HepG2 (cell line): ENCODE data around the gene EIF3A. TPM values are rescaled to one million over a fixed set of nuclear protein-coding genes. Genes with fewer than 3 reads are reported as not detected.

Experiments used
- ATAC-seq: fragments of 200-7000 bp; cut with Tn5 transposase; 3 replicates; pipeline ENCODE4 v1.9.1; 2020; ENCODE audit warnings: mild to moderate bottlenecking, moderate library complexity
- BruUV-seq: library from RNA; stranded (reverse); fragments of 400-500 nt; replicated peaks from 2 replicates; lab custom pipeline; 2021; lab: Mats Ljungman, UMichigan
- CTCF ChIA-PET: fragments of 300-600 bp; formaldehyde crosslinking; extraction: SDS; loops from one replicate; lab custom pipeline; 2021; ENCODE audit warnings: low total read pairs, inconsistent platforms, low intra/inter-chr PET ratio; lab: Yijun Ruan, JAX
- POLR2A ChIA-PET: fragments of 350-600 bp; sonication (Branson Sonifier 250); formaldehyde crosslinking; loops from one replicate; lab custom pipeline; 2020; ENCODE audit warnings: antibody characterized with exemption, inconsistent platforms; lab: Yijun Ruan, JAX
- DNase-seq: peaks from one replicate; pipeline ENCODE4 v3.0.0-alpha.2; 2015; ENCODE audit warnings: low spot score
- FAIRE-seq: peaks from 3 replicates; lab custom pipeline; 2011; peaks lifted over from hg19 to GRCh38; lab: Jason Lieb, UNC
- H2AFZ ChIP-seq: one replicate; pipeline ENCODE4 v1.6.1; 2011; ENCODE audit warnings: low read length, inconsistent platforms
- H3K27ac ChIP-seq: fragments of 300-600 bp; 3 replicates; pipeline ENCODE4 v1.8.0; 2011; ENCODE audit warnings: mixed run types, mild to moderate bottlenecking, mixed read lengths, low read length, inconsistent platforms; ENCODE audit not compliant: insufficient read depth; ENCODE audit errors: extremely low read length
- H3K27me3 ChIP-seq, 2 experiments: fragments of 200-600 bp in 1 of 2; 2 replicates in 1 of 2; 3 replicates in 1 of 2; pipeline versions ENCODE4 v1.6.0 to v1.8.0; 2011; ENCODE audit warnings: low read length in 2 of 2, mild to moderate bottlenecking in 2 of 2, moderate library complexity in 2 of 2, inconsistent platforms in 1 of 2; ENCODE audit not compliant: insufficient read depth in 2 of 2, control insufficient read depth in 1 of 2
- H3K36me3 ChIP-seq, 2 experiments: fragments of 200-600 bp in 1 of 2; replicated peaks in 1 of 2; 2 replicates in 1 of 2; 3 replicates in 1 of 2; pipeline versions ENCODE4 v1.5.1 to v1.8.0; 2011; ENCODE audit warnings: low read length in 2 of 2, inconsistent platforms in 1 of 2; ENCODE audit not compliant: insufficient read depth in 2 of 2, control insufficient read depth in 1 of 2
- H3K4me1 ChIP-seq: 2 replicates; pipeline ENCODE4 v1.5.1; 2012; ENCODE audit warnings: low read length, inconsistent platforms; ENCODE audit not compliant: insufficient read depth
- H3K4me2 ChIP-seq: 2 replicates; pipeline ENCODE4 v1.6.0; 2011; ENCODE audit warnings: low read depth, low read length, inconsistent platforms
- H3K4me3 ChIP-seq, 3 experiments: fragments of 200-600 bp in 1 of 3; sonication (generic), shearing (Covaris generic) in 1 of 3; replicated peaks in 1 of 3; 2 replicates each; pipeline ENCODE4 v1.5.1; 2011 to 2016; ENCODE audit warnings: low read length in 3 of 3, inconsistent platforms in 2 of 3, low read depth in 2 of 3, mild to moderate bottlenecking in 2 of 3, control low read depth in 1 of 3, mixed read lengths in 1 of 3; ENCODE audit not compliant: insufficient read depth in 1 of 3
- H3K79me2 ChIP-seq: one replicate; pipeline ENCODE4 v1.6.1; 2011; ENCODE audit warnings: low read length, inconsistent platforms; ENCODE audit not compliant: insufficient read depth
- H3K9ac ChIP-seq: 2 replicates; pipeline ENCODE4 v1.6.0; 2011; ENCODE audit warnings: mild to moderate bottlenecking, low read depth, low read length, inconsistent platforms; ENCODE audit not compliant: insufficient read depth
- H3K9me3 ChIP-seq: 2 replicates; pipeline ENCODE4 v1.5.1; 2012; ENCODE audit warnings: mild to moderate bottlenecking, low read length
- H4K20me1 ChIP-seq: 2 replicates; pipeline ENCODE4 v1.6.0; 2011; ENCODE audit warnings: inconsistent platforms, mild to moderate bottlenecking, low read length, moderate library complexity; ENCODE audit not compliant: insufficient read depth
- DNMT3B ChIP-seq: conservative IDR thresholded peaks from 2 replicates; pipeline ENCODE4 v1.6.1; 2016; ENCODE audit warnings: missing biosample characterization, control low read depth
- FIP1L1 ChIP-seq: fragments of 200-400 bp; formaldehyde crosslinking; IDR thresholded peaks from 2 replicates; pipeline ENCODE4 v1.6.1; 2018; ENCODE audit warnings: low read depth, mild to moderate bottlenecking, low read length, moderate library complexity, borderline replicate concordance; ENCODE audit not compliant: insufficient read depth
- IKZF4 ChIP-seq: sonication (generic); formaldehyde crosslinking; IDR thresholded peaks from 2 replicates; pipeline ENCODE4 v1.5.1; 2020; ENCODE audit warnings: borderline replicate concordance, mild to moderate bottlenecking, low read depth, missing genetic modification reagents; ENCODE audit errors: not compliant biosample characterization
- KLF13 ChIP-seq: sonication (generic); formaldehyde crosslinking; IDR thresholded peaks from 2 replicates; pipeline ENCODE4 v1.4.0; 2020; ENCODE audit warnings: mild to moderate bottlenecking, missing genetic modification reagents
- ZNF335 ChIP-seq: sonication (generic); formaldehyde crosslinking; IDR thresholded peaks from 2 replicates; pipeline ENCODE4 v1.4.0; 2020; ENCODE audit warnings: missing genetic modification reagents
- ZNF354B ChIP-seq: sonication (generic); formaldehyde crosslinking; IDR thresholded peaks from 2 replicates; pipeline ENCODE4 v1.8.0; 2022; ENCODE audit warnings: mild to moderate bottlenecking, missing genetic modification reagents
- ZNF367 ChIP-seq: sonication (generic); formaldehyde crosslinking; IDR thresholded peaks from 2 replicates; pipeline ENCODE4 v1.4.0; 2020; ENCODE audit warnings: missing genetic modification reagents, borderline replicate concordance
- whole genome bisulfite sequencing: methylation state at CpG from one replicate; pipeline ENCODE4 v1.1.6; 2017; ENCODE audit warnings: low lambda C conversion rate; 5-methylcytosine and 5-hydroxymethylcytosine counted together
- in situ Hi-C: cut with HindIII; loops from 2 replicates; pipeline ENCODE4 v1.10.0; 2017; ENCODE audit warnings: low pct_unique_long_range_greater_than_20kb; ENCODE audit not compliant: extremely low pct_ligation_motif_present
- intact Hi-C: fragments of 100-400 bp; cut with micrococcal nuclease; formaldehyde crosslinking; loops from one replicate; pipeline ENCODE4 v1.10.0; 2022; ENCODE audit not compliant: unreplicated experiment
- polyA plus RNA-seq, 8 experiments: library from polyadenylated mRNA; depleted of rRNA in 3 of 8; stranded (reverse) in 7 of 8; unstranded in 1 of 8; fragments of >200 nt; fragmentation: Illumina TruSeq in 4 of 8; extraction: Trizol in 4 of 8; gene quantifications; 2 replicates each; pipeline versions ENCODE4 v1.2.1 to v1.2.3, GENCODE V29; 2011 to 2016; ENCODE audit warnings: low read depth in 4 of 8, missing spikeins in 1 of 8, mixed read lengths in 1 of 8; ENCODE audit not compliant: insufficient read depth in 1 of 8
- total RNA-seq, 5 experiments: library from RNA; depleted of rRNA; stranded (reverse); fragments of >200 nt; fragmentation: Illumina TruSeq; extraction: Trizol; gene quantifications; 2 replicates each; pipeline ENCODE4 v1.2.3, GENCODE V29; 2016; ENCODE audit warnings: low read depth in 1 of 5
- TF ChIP-seq, protein P1 (sequence below): sonication (generic); formaldehyde crosslinking; IDR thresholded peaks from 2 replicates; pipeline ENCODE4 v1.4.0; 2020; ENCODE audit warnings: missing genetic modification reagents
- TF ChIP-seq, protein P2 (sequence below): sonication (generic); formaldehyde crosslinking; IDR thresholded peaks from one replicate; pipeline ENCODE4 v1.5.1; 2020; ENCODE audit warnings: mild to moderate bottlenecking, missing genetic modification reagents; ENCODE audit errors: not compliant biosample characterization
- TF ChIP-seq, protein P3 (sequence below), 2 experiments: sonication (generic) in 1 of 2; formaldehyde crosslinking in 1 of 2; IDR thresholded peaks; 2 replicates each; pipeline versions ENCODE4 v1.4.0 to v1.6.1; 2018 to 2020; ENCODE audit warnings: missing genetic modification reagents in 2 of 2, borderline replicate concordance in 1 of 2, low read depth in 1 of 2, mild to moderate bottlenecking in 1 of 2, missing biosample characterization in 1 of 2

The EIF3A gene
- total and polyA plus RNA-seq, 2 of the 13 experiments (the other 11 are each of a cell fraction or from before 2014, with no cell fraction given) = 25.6 to 117 TPM

GRCh38 chr10:119129721-119130120 is 49.1 kb upstream of the EIF3A start:
- Histone ChIP-seq H3K27ac (no peak overlapping the region), H3K9me3 (no peaks in the 10 kb centered on the region), H3K36me3 (peaks cover 14 to 62% of the 10 kb centered on the region in 2 experiments), H2AFZ (no peak overlapping the region), H3K27me3 (no peaks in the 10 kb centered on the region), H4K20me1 (no peaks in the 10 kb centered on the region), H3K4me1 (peaks cover 32% of the 10 kb centered on the region), H3K4me2 (no peak overlapping the region), H3K4me3 (no peak overlapping the region), H3K79me2 (no peaks in the 10 kb centered on the region), H3K9ac (no peak overlapping the region)
- DNase-seq (no peak), FAIRE-seq (no peak), ATAC-seq (no peak)
- TF ChIP-seq ZNF367 (CRISPR knock-in tag) (no peak), ZNF335 (CRISPR knock-in tag) (no peak), FIP1L1 (no peak), IKZF4 (CRISPR knock-in tag) (no peak), DNMT3B (CRISPR knock-in tag) (no peak), KLF13 (no peak), ZNF354B (CRISPR knock-in tag) (no peak)
- TF ChIP-seq, protein P1, sequence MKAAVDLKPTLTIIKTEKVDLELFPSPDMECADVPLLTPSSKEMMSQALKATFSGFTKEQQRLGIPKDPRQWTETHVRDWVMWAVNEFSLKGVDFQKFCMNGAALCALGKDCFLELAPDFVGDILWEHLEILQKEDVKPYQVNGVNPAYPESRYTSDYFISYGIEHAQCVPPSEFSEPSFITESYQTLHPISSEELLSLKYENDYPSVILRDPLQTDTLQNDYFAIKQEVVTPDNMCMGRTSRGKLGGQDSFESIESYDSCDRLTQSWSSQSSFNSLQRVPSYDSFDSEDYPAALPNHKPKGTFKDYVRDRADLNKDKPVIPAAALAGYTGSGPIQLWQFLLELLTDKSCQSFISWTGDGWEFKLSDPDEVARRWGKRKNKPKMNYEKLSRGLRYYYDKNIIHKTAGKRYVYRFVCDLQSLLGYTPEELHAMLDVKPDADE (CRISPR knock-in tag) = no peak
- TF ChIP-seq, protein P2, sequence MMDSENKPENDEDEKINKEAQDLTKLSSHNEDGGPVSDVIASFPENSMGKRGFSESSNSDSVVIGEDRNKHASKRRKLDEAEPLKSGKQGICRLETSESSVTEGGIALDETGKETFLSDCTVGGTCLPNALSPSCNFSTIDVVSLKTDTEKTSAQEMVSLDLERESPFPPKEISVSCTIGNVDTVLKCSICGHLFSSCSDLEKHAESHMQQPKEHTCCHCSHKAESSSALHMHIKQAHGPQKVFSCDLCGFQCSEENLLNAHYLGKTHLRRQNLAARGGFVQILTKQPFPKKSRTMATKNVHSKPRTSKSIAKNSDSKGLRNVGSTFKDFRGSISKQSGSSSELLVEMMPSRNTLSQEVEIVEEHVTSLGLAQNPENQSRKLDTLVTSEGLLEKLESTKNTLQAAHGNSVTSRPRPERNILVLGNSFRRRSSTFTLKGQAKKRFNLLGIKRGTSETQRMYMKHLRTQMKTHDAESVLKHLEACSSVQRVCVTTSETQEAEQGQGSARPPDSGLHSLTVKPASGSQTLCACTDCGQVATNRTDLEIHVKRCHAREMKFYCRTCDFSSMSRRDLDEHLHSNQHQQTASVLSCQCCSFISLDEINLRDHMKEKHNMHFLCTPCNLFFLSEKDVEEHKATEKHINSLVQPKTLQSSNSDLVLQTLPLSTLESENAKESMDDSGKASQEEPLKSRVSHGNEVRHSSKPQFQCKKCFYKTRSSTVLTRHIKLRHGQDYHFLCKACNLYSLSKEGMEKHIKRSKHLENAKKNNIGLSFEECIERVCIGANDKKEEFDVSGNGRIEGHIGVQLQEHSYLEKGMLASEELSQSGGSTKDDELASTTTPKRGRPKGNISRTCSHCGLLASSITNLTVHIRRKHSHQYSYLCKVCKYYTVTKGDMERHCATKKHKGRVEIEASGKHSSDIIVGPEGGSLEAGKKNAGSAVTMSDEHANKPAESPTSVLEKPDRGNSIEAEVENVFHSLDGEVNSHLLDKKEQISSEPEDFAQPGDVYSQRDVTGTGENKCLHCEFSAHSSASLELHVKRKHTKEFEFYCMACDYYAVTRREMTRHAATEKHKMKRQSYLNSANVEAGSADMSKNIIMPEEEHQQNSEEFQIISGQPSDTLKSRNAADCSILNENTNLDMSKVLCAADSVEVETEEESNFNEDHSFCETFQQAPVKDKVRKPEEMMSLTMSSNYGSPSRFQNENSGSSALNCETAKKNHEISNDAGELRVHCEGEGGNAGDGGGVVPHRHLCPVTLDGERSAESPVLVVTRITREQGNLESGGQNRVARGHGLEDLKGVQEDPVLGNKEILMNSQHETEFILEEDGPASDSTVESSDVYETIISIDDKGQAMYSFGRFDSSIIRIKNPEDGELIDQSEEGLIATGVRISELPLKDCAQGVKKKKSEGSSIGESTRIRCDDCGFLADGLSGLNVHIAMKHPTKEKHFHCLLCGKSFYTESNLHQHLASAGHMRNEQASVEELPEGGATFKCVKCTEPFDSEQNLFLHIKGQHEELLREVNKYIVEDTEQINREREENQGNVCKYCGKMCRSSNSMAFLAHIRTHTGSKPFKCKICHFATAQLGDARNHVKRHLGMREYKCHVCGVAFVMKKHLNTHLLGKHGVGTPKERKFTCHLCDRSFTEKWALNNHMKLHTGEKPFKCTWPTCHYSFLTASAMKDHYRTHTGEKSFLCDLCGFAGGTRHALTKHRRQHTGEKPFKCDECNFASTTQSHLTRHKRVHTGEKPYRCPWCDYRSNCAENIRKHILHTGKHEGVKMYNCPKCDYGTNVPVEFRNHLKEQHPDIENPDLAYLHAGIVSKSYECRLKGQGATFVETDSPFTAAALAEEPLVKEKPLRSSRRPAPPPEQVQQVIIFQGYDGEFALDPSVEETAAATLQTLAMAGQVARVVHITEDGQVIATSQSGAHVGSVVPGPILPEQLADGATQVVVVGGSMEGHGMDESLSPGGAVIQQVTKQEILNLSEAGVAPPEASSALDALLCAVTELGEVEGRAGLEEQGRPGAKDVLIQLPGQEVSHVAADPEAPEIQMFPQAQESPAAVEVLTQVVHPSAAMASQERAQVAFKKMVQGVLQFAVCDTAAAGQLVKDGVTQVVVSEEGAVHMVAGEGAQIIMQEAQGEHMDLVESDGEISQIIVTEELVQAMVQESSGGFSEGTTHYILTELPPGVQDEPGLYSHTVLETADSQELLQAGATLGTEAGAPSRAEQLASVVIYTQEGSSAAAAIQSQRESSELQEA = no peak
- TF ChIP-seq, protein P3, sequence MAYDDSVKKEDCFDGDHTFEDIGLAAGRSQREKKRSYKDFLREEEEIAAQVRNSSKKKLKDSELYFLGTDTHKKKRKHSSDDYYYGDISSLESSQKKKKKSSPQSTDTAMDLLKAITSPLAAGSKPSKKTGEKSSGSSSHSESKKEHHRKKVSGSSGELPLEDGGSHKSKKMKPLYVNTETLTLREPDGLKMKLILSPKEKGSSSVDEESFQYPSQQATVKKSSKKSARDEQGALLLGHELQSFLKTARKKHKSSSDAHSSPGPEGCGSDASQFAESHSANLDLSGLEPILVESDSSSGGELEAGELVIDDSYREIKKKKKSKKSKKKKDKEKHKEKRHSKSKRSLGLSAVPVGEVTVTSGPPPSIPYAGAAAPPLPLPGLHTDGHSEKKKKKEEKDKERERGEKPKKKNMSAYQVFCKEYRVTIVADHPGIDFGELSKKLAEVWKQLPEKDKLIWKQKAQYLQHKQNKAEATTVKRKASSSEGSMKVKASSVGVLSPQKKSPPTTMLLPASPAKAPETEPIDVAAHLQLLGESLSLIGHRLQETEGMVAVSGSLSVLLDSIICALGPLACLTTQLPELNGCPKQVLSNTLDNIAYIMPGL (CRISPR knock-in tag; IDR thresholded peaks at IDR 0.05; ENCODE audit: borderline replicate concordance in 1 of 2, low read depth in 1 of 2) = no peak
- in situ Hi-C loops (no loop called here), intact Hi-C loops (no loop called here)
- CTCF ChIA-PET = no interaction called here
- POLR2A ChIA-PET = interaction anchor here (1.3 kb wide), 1 partner anchor 9 kb away, joined by 4 read pairs; no protein-coding TSS in a partner anchor
- 91% methylated on average over 4 of the region's 4 CpGs for WGBS
- no TSS peak for BruUV-seq
